A549 (cell line): ENCODE measurements around the gene SDC1. TPM values are rescaled to one million over a fixed set of nuclear protein-coding genes. Genes with fewer than 3 reads are reported as not detected.

Experiments
- ATAC-seq, 2 experiments: fragments of 200-7000 bp in 1 of 2; fragments of >200 bp in 1 of 2; cut with Nextera tagmentation in 1 of 2; cut with Tn5 transposase in 1 of 2; 3 replicates each; pipeline versions ENCODE4 v1.8.0 to v1.9.1; 2018 to 2020; ENCODE audit warnings: mild to moderate bottlenecking in 1 of 2, moderate library complexity in 1 of 2
- CTCF ChIA-PET: fragments of 300-600 bp; sonication (Branson Sonifier 250); formaldehyde crosslinking; extraction: SDS; loops from one replicate; lab custom pipeline; 2021; ENCODE audit warnings: antibody characterized with exemption, inconsistent platforms; lab: Yijun Ruan, JAX
- POLR2A ChIA-PET: fragments of 350-600 bp; formaldehyde crosslinking; extraction: SDS; loops from one replicate; lab custom pipeline; 2021; ENCODE audit warnings: antibody characterized with exemption, inconsistent platforms; lab: Yijun Ruan, JAX
- DNase-seq, 2 experiments: peaks; one replicate each; pipeline versions ENCODE4 v3.0.0 to v3.0.0-alpha.2; 2011 to 2016; ENCODE audit warnings: low read depth in 1 of 2, low spot score in 1 of 2
- FAIRE-seq: peaks from 2 replicates; lab custom pipeline; 2011; peaks lifted over from hg19 to GRCh38; lab: Jason Lieb, UNC
- H3K27ac ChIP-seq, 2 experiments: fragments of >200 bp; sonication (Bioruptor Twin); formaldehyde crosslinking; 3 replicates each; pipeline ENCODE4 v1.5.1; 2016 to 2017
- H3K4me1 ChIP-seq: fragments of >200 bp; sonication (Bioruptor Twin); formaldehyde crosslinking; 3 replicates; pipeline ENCODE4 v1.6.1; 2016
- H3K4me2 ChIP-seq: fragments of >200 bp; sonication (Bioruptor Twin); formaldehyde crosslinking; 3 replicates; pipeline ENCODE4 v1.6.1; 2016
- H3K4me3 ChIP-seq: fragments of >200 bp; sonication (Bioruptor Twin); formaldehyde crosslinking; 3 replicates; pipeline ENCODE4 v1.5.1; 2016
- H3K9me3 ChIP-seq: fragments of >200 bp; sonication (Bioruptor Twin); formaldehyde crosslinking; 3 replicates; pipeline ENCODE4 v1.6.1; 2016
- ATOH8 ChIP-seq: fragments of 250-450 bp; sonication (Bioruptor Pico); IDR thresholded peaks from 2 replicates; pipeline ENCODE4 v1.5.0; 2020; ENCODE audit warnings: low read depth, mild to moderate bottlenecking, moderate library complexity
- BCL3 ChIP-seq: fragments of >200 bp; sonication (Bioruptor Twin); formaldehyde crosslinking; IDR thresholded peaks from 3 replicates; pipeline ENCODE4 v1.6.1; 2016
- BHLHE40 ChIP-seq: IDR thresholded peaks from 2 replicates; pipeline ENCODE4 v1.6.1; 2012; ENCODE audit warnings: low read depth, low read length, inconsistent platforms
- CEBPB ChIP-seq, 2 experiments: fragments of >200 bp in 1 of 2; sonication (Bioruptor Twin) in 1 of 2; formaldehyde crosslinking in 1 of 2; IDR thresholded peaks; 2 replicates each; pipeline ENCODE4 v1.6.1; 2012 to 2016
- CHD2 ChIP-seq: fragments of 150-350 bp; IDR thresholded peaks from 2 replicates; pipeline ENCODE4 v1.6.1; 2014; ENCODE audit warnings: low read length; ENCODE audit not compliant: partially characterized antibody
- E2F6 ChIP-seq: IDR thresholded peaks from 2 replicates; pipeline ENCODE4 v1.6.1; 2012; ENCODE audit warnings: low read depth, borderline replicate concordance
- EHMT2 ChIP-seq: fragments of 200-600 bp; sonication (generic); IDR thresholded peaks from 2 replicates; pipeline ENCODE4 v1.6.1; 2016; ENCODE audit warnings: antibody characterized with exemption, low read depth, mild to moderate bottlenecking, moderate library complexity
- ELK1 ChIP-seq: fragments of 150-350 bp; IDR thresholded peaks from 2 replicates; pipeline ENCODE4 v1.6.1; 2014; ENCODE audit warnings: low read depth, mild to moderate bottlenecking, low read length
- EP300 ChIP-seq, 2 experiments: fragments of >200 bp; sonication (Bioruptor Twin); formaldehyde crosslinking; IDR thresholded peaks; 2 replicates in 1 of 2; 3 replicates in 1 of 2; pipeline ENCODE4 v1.6.1; 2016 to 2017
- FOSL2 ChIP-seq, 2 experiments: fragments of 450-650 bp in 1 of 2; fragments of >200 bp in 1 of 2; sonication (Bioruptor Twin) in 1 of 2; formaldehyde crosslinking; IDR thresholded peaks; 2 replicates each; pipeline versions ENCODE4 v1.5.0 to v1.6.1; 2016 to 2020; ENCODE audit warnings: mild to moderate bottlenecking in 1 of 2, moderate library complexity in 1 of 2
- HDAC2 ChIP-seq: fragments of 200-600 bp; sonication (generic); IDR thresholded peaks from 2 replicates; pipeline ENCODE4 v1.6.1; 2016
- HMGXB4 ChIP-seq: fragments of 250-450 bp; sonication (Bioruptor Pico); IDR thresholded peaks from 2 replicates; pipeline ENCODE4 v1.5.0; 2021; ENCODE audit warnings: mild to moderate bottlenecking, moderate library complexity, borderline replicate concordance
- HOXA7 ChIP-seq: fragments of 250-450 bp; sonication (Bioruptor Pico); IDR thresholded peaks from 2 replicates; pipeline ENCODE4 v1.5.0; 2020; ENCODE audit warnings: mild to moderate bottlenecking, moderate library complexity
- JUNB ChIP-seq: fragments of >200 bp; sonication (Bioruptor Twin); formaldehyde crosslinking; IDR thresholded peaks from 2 replicates; pipeline ENCODE4 v1.6.1; 2016
- KDM1A ChIP-seq: fragments of 200-600 bp; sonication (generic); IDR thresholded peaks from 2 replicates; pipeline ENCODE4 v1.6.1; 2016; ENCODE audit warnings: low read depth, mild to moderate bottlenecking
- KDM5A ChIP-seq: fragments of 200-600 bp; sonication (generic); IDR thresholded peaks from 2 replicates; pipeline ENCODE4 v1.6.1; 2016; ENCODE audit warnings: antibody characterized with exemption, mild to moderate bottlenecking
- MAFK ChIP-seq: fragments of 450-650 bp; IDR thresholded peaks from 2 replicates; pipeline ENCODE4 v1.6.1; 2014; ENCODE audit not compliant: partially characterized antibody
- MAX ChIP-seq: IDR thresholded peaks from 2 replicates; pipeline ENCODE4 v1.6.1; 2012
- NPAS2 ChIP-seq: fragments of 250-450 bp; sonication (Bioruptor Pico); IDR thresholded peaks from 2 replicates; pipeline ENCODE4 v1.8.0; 2022; ENCODE audit warnings: mild to moderate bottlenecking, moderate library complexity, borderline replicate concordance
- NR3C1 ChIP-seq: fragments of >200 bp; sonication (Bioruptor Twin); formaldehyde crosslinking; IDR thresholded peaks from 3 replicates; pipeline ENCODE4 v1.6.1; 2017
- PHF8 ChIP-seq: fragments of 200-600 bp; sonication (generic); IDR thresholded peaks from 2 replicates; pipeline ENCODE4 v1.6.1; 2016; ENCODE audit warnings: low read depth, mild to moderate bottlenecking, antibody characterized with exemption, moderate library complexity, borderline replicate concordance
- POLR2AphosphoS2 ChIP-seq: conservative IDR thresholded peaks from 2 replicates; pipeline ENCODE4 v1.6.1; 2012; ENCODE audit warnings: low read length, improper control_type of control experiment, inconsistent platforms
- RARB ChIP-seq: fragments of 250-450 bp; sonication (Bioruptor Pico); IDR thresholded peaks from 2 replicates; pipeline ENCODE4 v1.8.0; 2021; ENCODE audit warnings: mild to moderate bottlenecking, moderate library complexity
- TFCP2L1 ChIP-seq: fragments of 250-450 bp; sonication (Bioruptor Pico); IDR thresholded peaks from 2 replicates; pipeline ENCODE4 v1.5.0; 2021; ENCODE audit warnings: mild to moderate bottlenecking
- TP53 ChIP-seq: fragments of 250-450 bp; sonication (Bioruptor Pico); IDR thresholded peaks from 2 replicates; pipeline ENCODE4 v1.5.0; 2021; ENCODE audit warnings: mild to moderate bottlenecking, moderate library complexity
- USF2 ChIP-seq: fragments of 450-650 bp; IDR thresholded peaks from 2 replicates; pipeline ENCODE4 v1.6.1; 2014; ENCODE audit warnings: antibody characterized with exemption
- ZC3H11A ChIP-seq: fragments of 450-650 bp; IDR thresholded peaks from 2 replicates; pipeline ENCODE4 v1.6.1; 2014; ENCODE audit warnings: antibody characterized with exemption, mild to moderate bottlenecking
- ZNF302 ChIP-seq: fragments of 250-450 bp; sonication (Bioruptor Pico); IDR thresholded peaks from 2 replicates; pipeline ENCODE4 v1.9.0; 2021; ENCODE audit warnings: inconsistent platforms, mild to moderate bottlenecking, moderate library complexity
- WGBS: methylation state at CpG from one replicate; pipeline ENCODE4 v1.1.6; 2017; ENCODE audit errors: missing lambda C conversion rate; 5-methylcytosine and 5-hydroxymethylcytosine counted together
- polyA plus RNA-seq, 4 experiments: library from polyadenylated mRNA; depleted of rRNA in 3 of 4; stranded (reverse); fragments of >200 nt; fragmentation: RNase III in 1 of 4; extraction: RNeasy Plus Mini Kit Qiagen cat#74134 plus additional on column Dnase treatment in 1 of 4; gene quantifications; 2 replicates in 3 of 4; 3 replicates in 1 of 4; pipeline ENCODE4 v1.2.3, GENCODE V29; 2011 to 2017

The SDC1 gene
- polyA plus RNA-seq, 2 of the 4 experiments (the other 2 are of a cell fraction) = 116 to 171 TPM

- peak in 1 of 2 experiments; percentile 4; a peak in 1 of 6 replicates for ATAC-seq
- POLR2A ChIA-PET = no interaction called here
- peak overlapping the region; percentile 35 to 70 for H3K27ac ChIP-seq
- CTCF ChIA-PET = interaction anchor here (1.1 to 9.9 kb wide), 7 partner anchors 16 to 240 kb away, joined by 3 to 96 read pairs (median 5); partner anchors contain the start of gene SDC1
- H3K9me3 ChIP-seq = no peaks in the 10 kb centered on the region
- no peak overlapping the region for H3K4me3 ChIP-seq
- DNase-seq = no peak
- TF ChIP-seq KDM1A (no peak), HOXA7 (no peak), ATOH8 (no peak), FOSL2 (IDR thresholded peaks at IDR 0.05) (no peak), FOSL2 (CRISPR knock-in tag; IDR thresholded peaks at IDR 0.05) (no peak), BCL3 (no peak), ZNF302 (no peak), NPAS2 (CRISPR knock-in tag) (no peak), USF2 (no peak), CEBPB (IDR thresholded peaks at IDR 0.05) (no peak), ZC3H11A (no peak), CHD2 (no peak), TFCP2L1 (CRISPR knock-in tag) (no peak), KDM5A (no peak), TP53 (CRISPR knock-in tag) (no peak)
- TF ChIP-seq, all 56 proteins: peak for 0
- 71% methylated on average over 7 of the region's 7 CpGs for WGBS
- no peak for FAIRE-seq
- Histone ChIP-seq H3K4me1 (peaks cover 22% of the 10 kb centered on the region), H3K4me2 (peak overlapping the region; percentile 39; the same call in 2 of the 3 replicates)
These were observed 28.8 kb downstream of the SDC1 start for GRCh38 chr2:20196053-20196656.

GRCh38 chr2:20195431-20196033, 29.4 kb downstream of the SDC1 start:
- peaks cover 23% of the 10 kb centered on the region for H3K4me1 ChIP-seq
- no peaks in the 10 kb centered on the region for H3K9me3 ChIP-seq
- TF ChIP-seq EP300 (IDR thresholded peaks at IDR 0.05) (no peak), TFCP2L1 (CRISPR knock-in tag) (no peak), HMGXB4 (CRISPR knock-in tag) (no peak), EHMT2 (no peak), ELK1 (no peak), JUNB (no peak), KDM1A (no peak), MAFK (no peak), NR3C1 (no peak), MAX (no peak), RARB (CRISPR knock-in tag) (no peak), BHLHE40 (no peak), PHF8 (no peak), USF2 (no peak), HDAC2 (no peak), E2F6 (no peak), POLR2AphosphoS2 (no peak)
- H3K4me2 ChIP-seq = peak overlapping the region; percentile 39; the same call in 2 of the 3 replicates
- ChIA-PET CTCF (interaction anchor here (3.2 to 9.9 kb wide), 4 partner anchors 16 to 59 kb away, joined by 18 to 111 read pairs (median 88); partner anchors contain the start of gene SDC1), POLR2A (no interaction called here)
- DNase-seq (no peak), ATAC-seq (no peak), FAIRE-seq (no peak)
- H3K4me3 ChIP-seq = no peak overlapping the region
- WGBS = 84% methylated on average over 12 of the region's 12 CpGs
- peak overlapping the region in 1 of 2 experiments; percentile 35; a peak in 3 of 6 replicates for H3K27ac ChIP-seq
